Measurements from ENCODE around the gene STAC3.

The STAC3 gene

DNA sequence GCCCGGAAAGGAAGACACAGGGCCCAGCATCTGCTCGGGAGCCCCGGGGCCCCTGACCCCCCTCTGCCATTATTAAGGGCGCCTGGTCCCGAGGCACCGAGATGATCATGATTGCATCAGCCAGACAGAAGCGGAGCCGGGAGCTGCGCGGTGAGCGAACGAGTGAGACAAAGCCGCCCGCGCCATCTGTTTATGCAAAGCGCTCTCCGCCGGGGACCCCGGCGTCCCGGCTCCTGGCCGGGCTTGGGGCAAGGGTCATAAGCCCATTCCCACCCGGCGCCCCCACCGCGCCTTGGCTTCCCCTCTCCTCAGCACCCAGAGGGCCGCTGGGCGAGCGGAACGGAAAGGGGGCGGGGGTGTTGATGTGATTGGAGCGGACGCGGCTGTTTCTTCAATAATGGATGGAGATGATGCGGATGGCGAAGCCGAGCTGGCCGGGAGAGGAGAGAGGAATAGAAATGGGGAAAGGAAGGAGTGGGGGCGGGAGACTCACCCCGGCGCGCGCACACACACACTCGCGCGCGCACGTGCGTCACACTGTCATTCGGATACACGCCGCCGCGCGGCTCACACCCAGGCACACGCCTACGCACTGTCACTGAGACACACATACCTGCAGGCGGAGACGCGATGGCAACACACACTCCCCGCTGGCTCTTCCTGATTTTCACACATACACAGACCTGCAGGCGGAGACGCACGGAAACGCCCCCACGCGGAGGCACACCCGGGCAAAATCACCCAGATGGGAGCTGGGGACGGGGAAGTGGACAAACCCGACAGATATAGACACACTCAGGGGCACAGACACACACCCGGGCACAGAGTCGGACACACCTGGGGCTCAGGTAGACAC, 10.7 kb downstream of the STAC3 start (continued):
- TF ChIP-seq ZSCAN30 (tag by site-specific recombination; IDR thresholded peaks at IDR 0.05) = peak; percentile 51; the same call in 1 of the 2 replicates
- no peak for TF ChIP-seq ZNF292 (tag by site-specific recombination; IDR thresholded peaks at IDR 0.05; ENCODE audit: borderline replicate concordance, low read depth)
- TF ChIP-seq, protein P1, sequence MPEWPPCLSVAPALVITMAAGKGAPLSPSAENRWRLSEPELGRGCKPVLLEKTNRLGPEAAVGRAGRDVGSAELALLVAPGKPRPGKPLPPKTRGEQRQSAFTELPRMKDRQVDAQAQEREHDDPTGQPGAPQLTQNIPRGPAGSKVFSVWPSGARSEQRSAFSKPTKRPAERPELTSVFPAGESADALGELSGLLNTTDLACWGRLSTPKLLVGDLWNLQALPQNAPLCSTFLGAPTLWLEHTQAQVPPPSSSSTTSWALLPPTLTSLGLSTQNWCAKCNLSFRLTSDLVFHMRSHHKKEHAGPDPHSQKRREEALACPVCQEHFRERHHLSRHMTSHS (tag by site-specific recombination; IDR thresholded peaks at IDR 0.05) = no peak
- peak; percentile 48; the same call in 1 of the 2 replicates for TF ChIP-seq ZNF561 (tag by site-specific recombination; IDR thresholded peaks at IDR 0.05; ENCODE audit: borderline replicate concordance)
- TF ChIP-seq GLIS1 (tag by site-specific recombination; IDR thresholded peaks at IDR 0.05) = no peak; the same call in 1 of the 2 replicates
- TF ChIP-seq ZNF76 (tag by site-specific recombination; IDR thresholded peaks at IDR 0.05; ENCODE audit: borderline replicate concordance, low read depth) = peak; percentile 62; the same call in 1 of the 2 replicates
- peak; percentile 57 for TF ChIP-seq ZNF629 (tag by site-specific recombination; IDR thresholded peaks at IDR 0.05)
- no peak for TF ChIP-seq ZNF214 (tag by site-specific recombination; IDR thresholded peaks at IDR 0.05; ENCODE audit: borderline replicate concordance)
- TF ChIP-seq ZNF24 (tag by site-specific recombination; IDR thresholded peaks at IDR 0.05) = peak; percentile 53
- peak; percentile 72 for TF ChIP-seq SP2 (tag by site-specific recombination; IDR thresholded peaks at IDR 0.05)
- peak; percentile 99 for TF ChIP-seq ZBTB26 (tag by site-specific recombination; optimal IDR thresholded peaks at IDR 0.05)
- peak; percentile 92 for TF ChIP-seq ZNF366 (tag by site-specific recombination; conservative IDR thresholded peaks at IDR 0.05)
- no peak for TF ChIP-seq ZNF202 (tag by site-specific recombination; IDR thresholded peaks at IDR 0.05; ENCODE audit: borderline replicate concordance)
- TF ChIP-seq, protein P2, sequence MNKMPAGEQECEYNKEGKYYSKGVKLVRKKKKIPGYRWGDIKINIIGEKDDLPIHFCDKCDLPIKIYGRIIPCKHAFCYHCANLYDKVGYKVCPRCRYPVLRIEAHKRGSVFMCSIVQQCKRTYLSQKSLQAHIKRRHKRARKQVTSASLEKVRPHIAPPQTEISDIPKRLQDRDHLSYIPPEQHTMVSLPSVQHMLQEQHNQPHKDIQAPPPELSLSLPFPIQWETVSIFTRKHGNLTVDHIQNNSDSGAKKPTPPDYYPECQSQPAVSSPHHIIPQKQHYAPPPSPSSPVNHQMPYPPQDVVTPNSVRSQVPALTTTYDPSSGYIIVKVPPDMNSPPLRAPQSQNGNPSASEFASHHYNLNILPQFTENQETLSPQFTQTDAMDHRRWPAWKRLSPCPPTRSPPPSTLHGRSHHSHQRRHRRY (tag by site-specific recombination; IDR thresholded peaks at IDR 0.05) = no peak
- TF ChIP-seq ZNF48 (tag by site-specific recombination; IDR thresholded peaks at IDR 0.05) = no peak
- peak; percentile 84 for TF ChIP-seq ZEB2 (tag by site-specific recombination; IDR thresholded peaks at IDR 0.05)
- TF ChIP-seq ZBTB7A (tag by site-specific recombination; IDR thresholded peaks at IDR 0.05; ENCODE audit: low read depth) = no peak
- no peak; the same call in 1 of the 2 replicates for TF ChIP-seq ZNF623 (tag by site-specific recombination; IDR thresholded peaks at IDR 0.05)
- TF ChIP-seq ELK4 (IDR thresholded peaks at IDR 0.05; ENCODE audit: borderline replicate concordance, low read depth, low read length) = no peak
- no peak for TF ChIP-seq ZNF223 (tag by site-specific recombination; IDR thresholded peaks at IDR 0.05)
- no peak for TF ChIP-seq ZNF302 (tag by site-specific recombination; IDR thresholded peaks at IDR 0.05; ENCODE audit: low read depth)
- TF ChIP-seq, protein P3, sequence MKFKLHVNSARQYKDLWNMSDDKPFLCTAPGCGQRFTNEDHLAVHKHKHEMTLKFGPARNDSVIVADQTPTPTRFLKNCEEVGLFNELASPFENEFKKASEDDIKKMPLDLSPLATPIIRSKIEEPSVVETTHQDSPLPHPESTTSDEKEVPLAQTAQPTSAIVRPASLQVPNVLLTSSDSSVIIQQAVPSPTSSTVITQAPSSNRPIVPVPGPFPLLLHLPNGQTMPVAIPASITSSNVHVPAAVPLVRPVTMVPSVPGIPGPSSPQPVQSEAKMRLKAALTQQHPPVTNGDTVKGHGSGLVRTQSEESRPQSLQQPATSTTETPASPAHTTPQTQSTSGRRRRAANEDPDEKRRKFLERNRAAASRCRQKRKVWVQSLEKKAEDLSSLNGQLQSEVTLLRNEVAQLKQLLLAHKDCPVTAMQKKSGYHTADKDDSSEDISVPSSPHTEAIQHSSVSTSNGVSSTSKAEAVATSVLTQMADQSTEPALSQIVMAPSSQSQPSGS (tag by site-specific recombination; IDR thresholded peaks at IDR 0.05; ENCODE audit: low read depth) = no peak
- no peak for TF ChIP-seq ZFP3 (tag by site-specific recombination; IDR thresholded peaks at IDR 0.05; ENCODE audit: low read depth)
- TF ChIP-seq ZFHX2 (tag by site-specific recombination; conservative IDR thresholded peaks at IDR 0.05) = peak; percentile 99
- no peak for TF ChIP-seq ZNF521 (tag by site-specific recombination; IDR thresholded peaks at IDR 0.05)
- no peak for TF ChIP-seq ZNF658 (tag by site-specific recombination; IDR thresholded peaks at IDR 0.05)
- peak; percentile 64 for TF ChIP-seq ZBTB17 (tag by site-specific recombination; IDR thresholded peaks at IDR 0.05)
- TF ChIP-seq PBX3 (CRISPR knock-in tag; IDR thresholded peaks at IDR 0.05) = no peak
- peak; percentile 88 for TF ChIP-seq ZNF449 (tag by site-specific recombination; IDR thresholded peaks at IDR 0.05)
- TF ChIP-seq ZNF37A (tag by site-specific recombination; IDR thresholded peaks at IDR 0.05) = no peak
- peak; percentile 46; the same call in 1 of the 2 replicates for TF ChIP-seq ZNF843 (tag by site-specific recombination; IDR thresholded peaks at IDR 0.05)
- no peak for TF ChIP-seq ZNF473 (tag by site-specific recombination; IDR thresholded peaks at IDR 0.05)

Measured in HEK293 (cell line).